GM23338 (cell line): ENCODE results near the gene COL6A1. TPM values are rescaled to one million over a fixed set of nuclear protein-coding genes. Genes with fewer than 3 reads are reported as not detected.

Source experiments
- ATAC-seq: fragments of 200-7000 bp; cut with Tn5 transposase; 3 replicates; pipeline ENCODE4 v1.9.1; 2020
- DNase-seq: peaks from one replicate; pipeline ENCODE4 v3.0.0-alpha.2; 2015; ENCODE audit warnings: low spot score
- H2AFZ ChIP-seq: fragments of 200-600 bp; sonication (generic); 2 replicates; pipeline ENCODE4 v1.8.0; 2016; ENCODE audit warnings: antibody characterized with exemption, mild to moderate bottlenecking, moderate library complexity
- H3F3A ChIP-seq: fragments of 200-600 bp; sonication (generic); replicated peaks from 2 replicates; pipeline ENCODE4 v1.8.0; 2017; ENCODE audit warnings: antibody characterized with exemption, mixed run types, low read depth
- H3K27ac ChIP-seq: fragments of 200-600 bp; sonication (generic); 2 replicates; pipeline ENCODE4 v1.6.1; 2016; ENCODE audit warnings: low read depth
- H3K27me3 ChIP-seq: fragments of 200-600 bp; sonication (generic); 2 replicates; pipeline ENCODE4 v1.8.0; 2016; ENCODE audit warnings: mild to moderate bottlenecking, mixed run types, moderate library complexity; ENCODE audit not compliant: insufficient read depth
- H3K36me3 ChIP-seq: fragments of 200-600 bp; sonication (generic); 2 replicates; pipeline ENCODE4 v1.8.0; 2016; ENCODE audit warnings: mild to moderate bottlenecking; ENCODE audit not compliant: insufficient read depth
- H3K4me1 ChIP-seq: fragments of 200-600 bp; sonication (generic); 2 replicates; pipeline ENCODE4 v1.8.0; 2016; ENCODE audit warnings: mild to moderate bottlenecking, moderate library complexity; ENCODE audit not compliant: insufficient read depth
- H3K4me2 ChIP-seq: fragments of 200-600 bp; sonication (generic); 2 replicates; pipeline ENCODE4 v1.7.1; 2017; ENCODE audit warnings: mixed run types
- H3K4me3 ChIP-seq: fragments of 200-600 bp; sonication (generic); 2 replicates; pipeline ENCODE4 v1.6.1; 2016; ENCODE audit warnings: mixed run types
- H3K79me2 ChIP-seq: fragments of 200-600 bp; sonication (generic); replicated peaks from 2 replicates; pipeline ENCODE4 v1.8.0; 2017; ENCODE audit warnings: mild to moderate bottlenecking; ENCODE audit not compliant: insufficient read depth
- H3K9me2 ChIP-seq: fragments of 200-600 bp; sonication (generic); 2 replicates; pipeline ENCODE4 v1.8.0; 2017; ENCODE audit not compliant: insufficient read depth
- H4K20me1 ChIP-seq: fragments of 200-600 bp; sonication (generic); replicated peaks from 2 replicates; pipeline ENCODE4 v1.8.0; 2017; ENCODE audit warnings: mild to moderate bottlenecking; ENCODE audit not compliant: insufficient read depth
- H3K27ac Mint-ChIP-seq: 2 replicates; pipeline ENCODE4 v1.8.0; 2020; ENCODE audit warnings: inconsistent platforms, mild to moderate bottlenecking, moderate library complexity, mixed read lengths
- H3K27me3 Mint-ChIP-seq: 3 replicates; pipeline ENCODE4 v1.8.0; 2022; ENCODE audit warnings: low read depth, mild to moderate bottlenecking, moderate library complexity, mixed read lengths, inconsistent platforms; ENCODE audit not compliant: insufficient read depth, poor library complexity
- H3K36me3 Mint-ChIP-seq: 3 replicates; pipeline ENCODE4 v1.8.0; 2021; ENCODE audit warnings: low read depth, mild to moderate bottlenecking, inconsistent platforms, moderate library complexity, mixed read lengths
- H3K4me1 Mint-ChIP-seq: 3 replicates; pipeline ENCODE4 v1.8.0; 2020; ENCODE audit warnings: mild to moderate bottlenecking, inconsistent platforms, mixed read lengths
- H3K4me3 Mint-ChIP-seq: 3 replicates; pipeline ENCODE4 v1.8.0; 2021; ENCODE audit warnings: moderate library complexity, mild to moderate bottlenecking, inconsistent platforms, mixed read lengths
- H3K9me3 Mint-ChIP-seq: 3 replicates; pipeline ENCODE4 v1.8.0; 2020; ENCODE audit warnings: moderate library complexity, mild to moderate bottlenecking, inconsistent platforms, mixed read lengths
- CREB1 ChIP-seq: fragments of 250-450 bp; sonication (Bioruptor Pico); IDR thresholded peaks from 2 replicates; pipeline ENCODE4 v1.5.0; 2020; ENCODE audit warnings: low read depth, mild to moderate bottlenecking, moderate library complexity
- CTCF ChIP-seq, 2 experiments: fragments of 200-600 bp in 1 of 2; sonication (generic) in 1 of 2; conservative IDR thresholded peaks; 2 replicates each; pipeline versions ENCODE4 v1.5.1 to v1.6.1; 2016 to 2017; ENCODE audit warnings: antibody characterized with exemption in 2 of 2, low read depth in 2 of 2, mild to moderate bottlenecking in 2 of 2, moderate library complexity in 1 of 2
- ETS1 ChIP-seq: IDR thresholded peaks from 2 replicates; pipeline ENCODE4 v1.6.1; 2016; ENCODE audit warnings: antibody characterized with exemption
- EZH2 ChIP-seq: fragments of 200-600 bp; sonication (generic); IDR thresholded peaks from one replicate; pipeline ENCODE4 v1.8.0; 2017; ENCODE audit warnings: antibody characterized with exemption, mild to moderate bottlenecking, low read depth; ENCODE audit not compliant: unreplicated experiment
- EZH2phosphoT487 ChIP-seq: fragments of 200-600 bp; sonication (generic); IDR thresholded peaks from one replicate; pipeline ENCODE4 v1.8.1; 2018; ENCODE audit warnings: antibody characterized with exemption; ENCODE audit not compliant: unreplicated experiment
- JUNB ChIP-seq: IDR thresholded peaks from one replicate; pipeline ENCODE4 v1.6.1; 2016; ENCODE audit warnings: antibody characterized with exemption; ENCODE audit not compliant: unreplicated experiment
- NANOG ChIP-seq: IDR thresholded peaks from 2 replicates; pipeline ENCODE4 v1.6.1; 2016; ENCODE audit warnings: antibody characterized with exemption, borderline replicate concordance
- POLR2AphosphoS5 ChIP-seq: IDR thresholded peaks from 2 replicates; pipeline ENCODE4 v1.6.1; 2016; ENCODE audit warnings: antibody characterized with exemption, low read depth
- STAT1 ChIP-seq: IDR thresholded peaks from one replicate; pipeline ENCODE4 v1.6.1; 2016; ENCODE audit warnings: antibody characterized with exemption; ENCODE audit not compliant: unreplicated experiment
- ZNF114 ChIP-seq: fragments of 250-450 bp; sonication (Bioruptor Pico); IDR thresholded peaks from 2 replicates; pipeline ENCODE4 v1.5.0; 2020; ENCODE audit warnings: mild to moderate bottlenecking, moderate library complexity
- ZNF462 ChIP-seq: fragments of 250-450 bp; sonication (Bioruptor Pico); IDR thresholded peaks from 2 replicates; pipeline ENCODE4 v1.5.0; 2020; ENCODE audit warnings: mild to moderate bottlenecking, moderate library complexity
- polyA plus RNA-seq: library from polyadenylated mRNA; unstranded; fragments of >200 nt; fragmentation: Nextera tagmentation; extraction: Ambion mirVana; gene quantifications from 2 replicates; pipeline ENCODE4 v1.2.1, GENCODE V29; 2016
- total RNA-seq: library from RNA; depleted of rRNA; stranded (reverse); fragments of >200 nt; shearing (Covaris generic); gene quantifications from 2 replicates; pipeline ENCODE4 v1.2.3, GENCODE V29; 2014
- TF ChIP-seq, protein P1 (sequence below): IDR thresholded peaks from one replicate; pipeline ENCODE4 v1.6.1; 2018; ENCODE audit warnings: antibody characterized with exemption; ENCODE audit not compliant: unreplicated experiment

The COL6A1 gene
- total and polyA plus RNA-seq, 2 experiments from 2014 or later: 76.0 to 180 TPM

GRCh38 chr21:45999581-46000181, 18.1 kb downstream of the COL6A1 start (continued):
- TF ChIP-seq ZNF462 (no peak), ETS1 (no peak), STAT1 (no peak), EZH2phosphoT487 (no peak), POLR2AphosphoS5 (no peak), CREB1 (CRISPR knock-in tag) (no peak), ZNF114 (CRISPR knock-in tag) (no peak)

DNA sequence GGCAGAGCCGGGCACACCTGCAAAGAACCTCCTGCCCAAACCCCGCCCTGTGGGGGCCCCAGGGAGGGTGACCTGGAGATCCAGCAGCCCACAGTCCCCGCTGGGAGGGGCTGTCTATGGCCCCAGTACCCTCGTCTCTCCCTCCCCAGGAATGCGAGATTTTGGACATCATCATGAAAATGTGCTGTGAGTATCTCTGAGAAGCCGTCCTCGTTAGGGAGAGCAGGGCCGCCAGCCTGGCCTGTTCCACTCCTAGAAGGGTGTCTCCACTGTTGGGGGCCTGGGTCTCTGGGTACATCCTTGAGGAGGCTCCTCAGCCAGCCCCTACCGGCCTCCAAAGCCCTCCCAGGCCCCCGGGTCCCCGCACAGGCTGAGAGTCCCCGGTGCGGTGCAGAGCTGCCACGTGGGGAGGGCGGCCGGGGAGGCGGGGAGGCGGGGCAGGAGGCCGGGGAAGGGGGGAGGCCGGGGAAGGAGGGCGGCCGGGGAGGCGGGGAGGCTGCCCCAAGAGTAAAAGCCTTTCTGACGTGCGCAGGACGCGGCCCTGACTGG, 18.7 kb downstream of the COL6A1 start:
- no peak overlapping the region for H3K4me3 ChIP-seq
- no peak overlapping the region for H3K27ac ChIP-seq
- Mint-ChIP-seq H3K27me3 (peaks cover 5% of the 10 kb centered on the region), H3K27ac (no peak overlapping the region), H3K4me3 (no peak overlapping the region), H3K9me3 (peaks cover 1% of the 10 kb centered on the region; the same call in 2 of the 3 replicates), H3K36me3 (peaks cover 10% of the 10 kb centered on the region), H3K4me1 (no peaks in the 10 kb centered on the region)
- H3K27me3 ChIP-seq: no peaks in the 10 kb centered on the region
- no peaks in the 10 kb centered on the region; the same call in 1 of the 2 replicates for H4K20me1 ChIP-seq
- no peak overlapping the region for H3K4me2 ChIP-seq
- no peak for ATAC-seq
- H3K9me2 ChIP-seq: no peaks in the 10 kb centered on the region
- no peaks in the 10 kb centered on the region for H3F3A ChIP-seq
- H3K36me3 ChIP-seq: 0 out of 2 replicates have a peak, but pooled peaks cover 6% of the 10 kb centered on the region
- no peaks in the 10 kb centered on the region for H3K4me1 ChIP-seq
- no peaks in the 10 kb centered on the region for H3K79me2 ChIP-seq
- DNase-seq: no peak
- H2AFZ ChIP-seq: no peak overlapping the region
- TF ChIP-seq CTCF (conservative IDR thresholded peaks at IDR 0.05; ENCODE audit: low read depth in 2 of 2) (no peak), JUNB (no peak), STAT1 (no peak), EZH2 (no peak), POLR2AphosphoS5 (no peak), ZNF114 (CRISPR knock-in tag) (no peak), NANOG (no peak)
- TF ChIP-seq, protein P1, sequence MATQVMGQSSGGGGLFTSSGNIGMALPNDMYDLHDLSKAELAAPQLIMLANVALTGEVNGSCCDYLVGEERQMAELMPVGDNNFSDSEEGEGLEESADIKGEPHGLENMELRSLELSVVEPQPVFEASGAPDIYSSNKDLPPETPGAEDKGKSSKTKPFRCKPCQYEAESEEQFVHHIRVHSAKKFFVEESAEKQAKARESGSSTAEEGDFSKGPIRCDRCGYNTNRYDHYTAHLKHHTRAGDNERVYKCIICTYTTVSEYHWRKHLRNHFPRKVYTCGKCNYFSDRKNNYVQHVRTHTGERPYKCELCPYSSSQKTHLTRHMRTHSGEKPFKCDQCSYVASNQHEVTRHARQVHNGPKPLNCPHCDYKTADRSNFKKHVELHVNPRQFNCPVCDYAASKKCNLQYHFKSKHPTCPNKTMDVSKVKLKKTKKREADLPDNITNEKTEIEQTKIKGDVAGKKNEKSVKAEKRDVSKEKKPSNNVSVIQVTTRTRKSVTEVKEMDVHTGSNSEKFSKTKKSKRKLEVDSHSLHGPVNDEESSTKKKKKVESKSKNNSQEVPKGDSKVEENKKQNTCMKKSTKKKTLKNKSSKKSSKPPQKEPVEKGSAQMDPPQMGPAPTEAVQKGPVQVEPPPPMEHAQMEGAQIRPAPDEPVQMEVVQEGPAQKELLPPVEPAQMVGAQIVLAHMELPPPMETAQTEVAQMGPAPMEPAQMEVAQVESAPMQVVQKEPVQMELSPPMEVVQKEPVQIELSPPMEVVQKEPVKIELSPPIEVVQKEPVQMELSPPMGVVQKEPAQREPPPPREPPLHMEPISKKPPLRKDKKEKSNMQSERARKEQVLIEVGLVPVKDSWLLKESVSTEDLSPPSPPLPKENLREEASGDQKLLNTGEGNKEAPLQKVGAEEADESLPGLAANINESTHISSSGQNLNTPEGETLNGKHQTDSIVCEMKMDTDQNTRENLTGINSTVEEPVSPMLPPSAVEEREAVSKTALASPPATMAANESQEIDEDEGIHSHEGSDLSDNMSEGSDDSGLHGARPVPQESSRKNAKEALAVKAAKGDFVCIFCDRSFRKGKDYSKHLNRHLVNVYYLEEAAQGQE: no peak
